Tongue (tissue), 1 donor: Measurements from ENCODE around the gene SIVA1. TPM values are rescaled to one million over a fixed set of nuclear protein-coding genes. Genes with fewer than 3 reads are reported as not detected.

Source experiments
- total RNA-seq: library from RNA; depleted of rRNA; stranded (reverse); fragments of >200 nt; gene quantifications from one replicate; pipeline ENCODE4 v1.2.3, GENCODE V29; 2014

Gene SIVA1
- total RNA-seq, 1 donor from 2014 or later = 223 TPM

Other genes starting within 250 kb of the SIVA1 start
- 3.3 TPM for gene C14orf180, start 173.4 kb upstream of the SIVA1 start, total RNA-seq
- 0.72 TPM for gene TMEM179, start 148.4 kb upstream of the SIVA1 start, total RNA-seq
- gene INF2, start 63.5 kb upstream of the SIVA1 start, total RNA-seq = 39.3 TPM
- gene ADSS1, start 28.9 kb upstream of the SIVA1 start, total RNA-seq = 98.8 TPM
- 198 TPM for gene AKT1, start 42.6 kb downstream of the SIVA1 start, total RNA-seq
- 11.3 TPM for gene ZBTB42, start 48.0 kb downstream of the SIVA1 start, total RNA-seq
- gene CEP170B, start 112.1 kb downstream of the SIVA1 start, total RNA-seq = 5.7 TPM
- gene PLD4, start 171.7 kb downstream of the SIVA1 start, total RNA-seq = 7.7 TPM
- 51.0 TPM for gene AHNAK2, start 225.2 kb downstream of the SIVA1 start, total RNA-seq
- 6.4 TPM for gene CLBA1, start 232.6 kb downstream of the SIVA1 start, total RNA-seq